Stomach smooth muscle (tissue), 2 donors: ENCODE measurements around the gene SEMA3C.

Experiments
- H3K27ac ChIP-seq: one replicate; pipeline ENCODE4 v1.7.0; 2013; ENCODE audit warnings: mild to moderate bottlenecking, low read length, inconsistent platforms
- H3K27me3 ChIP-seq, 2 donors: one replicate each; pipeline ENCODE4 v1.7.0; 2013; ENCODE audit warnings: low read length in 2 of 2; ENCODE audit not compliant: insufficient read depth in 2 of 2, control insufficient read depth in 1 of 2
- H3K36me3 ChIP-seq, 2 donors: one replicate each; pipeline ENCODE4 v1.7.0; 2013; ENCODE audit warnings: low read length in 2 of 2; ENCODE audit not compliant: control insufficient read depth in 2 of 2, insufficient read depth in 2 of 2
- H3K4me1 ChIP-seq: one replicate; pipeline ENCODE4 v1.7.0; 2013; ENCODE audit warnings: low read length; ENCODE audit not compliant: control insufficient read depth, insufficient read depth
- H3K4me3 ChIP-seq, 2 donors: one replicate each; pipeline ENCODE4 v1.7.0; 2013; ENCODE audit warnings: low read length in 2 of 2
- H3K9ac ChIP-seq, 2 donors: one replicate each; pipeline ENCODE4 v1.7.0; 2013; ENCODE audit warnings: low read length in 2 of 2, mild to moderate bottlenecking in 1 of 2
- H3K9me3 ChIP-seq, 2 donors: one replicate each; pipeline ENCODE4 v1.7.0; 2013; ENCODE audit warnings: low read length in 2 of 2; ENCODE audit not compliant: control insufficient read depth in 2 of 2
- donor health status: healthy.
- donor health status: Pancreatic carcinoma.

The SEMA3C gene

DNA sequence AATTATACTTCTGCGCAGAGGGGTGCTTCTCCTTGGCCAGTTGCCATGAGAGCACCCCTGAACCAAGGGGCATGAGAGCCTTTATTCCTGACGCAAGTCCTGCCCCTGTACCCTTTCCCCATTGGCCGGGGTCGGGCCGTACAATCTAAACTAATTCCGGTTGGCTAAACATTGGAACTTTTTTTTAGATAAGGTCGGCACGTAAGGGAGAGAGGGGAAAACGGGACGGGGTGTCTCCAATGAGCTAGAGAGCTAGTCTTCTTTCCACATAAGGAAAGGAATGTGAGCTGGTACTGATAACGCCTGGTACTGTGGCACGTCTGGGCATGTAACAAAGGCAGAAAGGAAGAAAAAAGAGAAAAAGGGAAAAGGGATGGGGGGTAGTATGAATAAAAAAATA, 183.5 kb downstream of the SEMA3C start:
- Histone ChIP-seq H3K4me1 (no peaks in the 10 kb centered on the region), H3K4me3 (no peak overlapping the region), H3K27me3 (no peaks in the 10 kb centered on the region), H3K9me3 (no peaks in the 10 kb centered on the region), H3K36me3 (no peaks in the 10 kb centered on the region), H3K27ac (no peak overlapping the region), H3K9ac (no peak overlapping the region)

- Histone ChIP-seq H3K4me1 (no peaks in the 10 kb centered on the region), H3K9ac (no peak overlapping the region), H3K36me3 (no peaks in the 10 kb centered on the region), H3K27ac (no peak overlapping the region), H3K9me3 (no peaks in the 10 kb centered on the region), H3K27me3 (no peaks in the 10 kb centered on the region), H3K4me3 (no peak overlapping the region)
Measured at GRCh38 chr7:80734011-80734410, 184.8 kb downstream of the SEMA3C start.

- no peak overlapping the region for H3K9ac ChIP-seq
- H3K27me3 ChIP-seq: no peaks in the 10 kb centered on the region
- H3K36me3 ChIP-seq: no peaks in the 10 kb centered on the region
- no peak overlapping the region for H3K27ac ChIP-seq
- no peaks in the 10 kb centered on the region for H3K9me3 ChIP-seq
- H3K4me1 ChIP-seq: no peaks in the 10 kb centered on the region
- no peak overlapping the region for H3K4me3 ChIP-seq
Measured at GRCh38 chr7:80733333-80733915, 185.4 kb downstream of the SEMA3C start.

GRCh38 chr7:80732630-80733029, 186.2 kb downstream of the SEMA3C start:
- H3K4me3 ChIP-seq: no peak overlapping the region

DNA sequence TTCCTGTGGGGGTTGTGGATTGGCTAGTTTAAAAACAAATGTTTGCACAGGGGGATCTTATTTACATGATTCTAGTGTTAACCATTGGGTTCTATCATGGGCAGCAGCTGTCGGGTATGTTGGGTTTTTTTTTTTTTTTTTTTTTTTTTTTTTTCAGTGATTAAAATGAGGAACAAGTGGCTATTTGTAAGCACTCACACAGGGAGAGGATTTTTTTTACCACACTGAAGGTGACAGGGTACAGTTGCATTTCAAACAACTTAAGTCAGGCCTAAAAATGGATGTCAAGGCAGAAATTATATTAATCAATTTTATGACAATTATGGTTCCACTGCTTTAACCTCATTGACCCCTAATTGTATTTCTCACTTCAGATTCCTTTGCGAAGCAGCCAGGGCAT, 187.6 kb downstream of the SEMA3C start:
- no peak overlapping the region for H3K9ac ChIP-seq
- no peaks in the 10 kb centered on the region for H3K9me3 ChIP-seq
- no peak overlapping the region for H3K27ac ChIP-seq
- H3K4me1 ChIP-seq: no peaks in the 10 kb centered on the region
- H3K4me3 ChIP-seq: no peak overlapping the region
- H3K27me3 ChIP-seq: no peaks in the 10 kb centered on the region
- no peaks in the 10 kb centered on the region for H3K36me3 ChIP-seq

More at GRCh38 chr7:80732630-80733029, 186.2 kb downstream of the SEMA3C start:
- no peaks in the 10 kb centered on the region for H3K4me1 ChIP-seq
- no peaks in the 10 kb centered on the region for H3K27me3 ChIP-seq
- no peaks in the 10 kb centered on the region for H3K9me3 ChIP-seq
- H3K27ac ChIP-seq: no peak overlapping the region
- no peaks in the 10 kb centered on the region for H3K36me3 ChIP-seq
- H3K9ac ChIP-seq: no peak overlapping the region

GRCh38 chr7:80729591-80730320, 189.1 kb downstream of the SEMA3C start:
- Histone ChIP-seq H3K9me3 (no peaks in the 10 kb centered on the region), H3K9ac (no peak overlapping the region), H3K27ac (no peak overlapping the region), H3K36me3 (no peaks in the 10 kb centered on the region), H3K4me1 (peaks cover under 1% of the 10 kb centered on the region), H3K27me3 (no peaks in the 10 kb centered on the region), H3K4me3 (no peak overlapping the region)

DNA sequence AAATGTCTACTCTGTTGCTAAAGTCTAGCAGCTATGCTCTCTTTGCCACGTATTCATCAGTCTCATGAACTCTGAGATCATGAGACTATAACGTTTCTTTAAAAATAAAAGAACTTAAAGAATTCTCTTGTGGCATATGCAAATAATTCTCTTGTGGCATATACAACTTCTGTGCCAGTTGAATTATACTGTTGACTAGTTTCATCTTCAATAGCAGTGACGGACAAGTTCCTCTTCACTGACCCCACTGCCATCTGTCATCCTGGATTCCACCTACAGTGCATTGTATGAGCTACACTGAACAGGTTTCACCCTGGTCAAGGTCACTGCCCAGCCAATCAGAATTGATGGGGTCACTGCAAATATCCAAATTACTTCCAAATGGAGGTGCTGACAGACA, 192.2 kb downstream of the SEMA3C start:
- no peak overlapping the region for H3K27ac ChIP-seq
- no peaks in the 10 kb centered on the region for H3K9me3 ChIP-seq
- H3K4me1 ChIP-seq: peaks cover 14% of the 10 kb centered on the region
- no peak overlapping the region for H3K9ac ChIP-seq
- no peaks in the 10 kb centered on the region for H3K36me3 ChIP-seq
- no peaks in the 10 kb centered on the region for H3K27me3 ChIP-seq
- H3K4me3 ChIP-seq: no peak overlapping the region

- Histone ChIP-seq H3K9ac (no peak overlapping the region), H3K36me3 (no peaks in the 10 kb centered on the region), H3K27ac (no peak overlapping the region), H3K27me3 (no peaks in the 10 kb centered on the region), H3K4me3 (no peak overlapping the region), H3K9me3 (no peaks in the 10 kb centered on the region), H3K4me1 (peaks cover 14% of the 10 kb centered on the region)
Measured at GRCh38 chr7:80725181-80725611, 193.7 kb downstream of the SEMA3C start.

DNA sequence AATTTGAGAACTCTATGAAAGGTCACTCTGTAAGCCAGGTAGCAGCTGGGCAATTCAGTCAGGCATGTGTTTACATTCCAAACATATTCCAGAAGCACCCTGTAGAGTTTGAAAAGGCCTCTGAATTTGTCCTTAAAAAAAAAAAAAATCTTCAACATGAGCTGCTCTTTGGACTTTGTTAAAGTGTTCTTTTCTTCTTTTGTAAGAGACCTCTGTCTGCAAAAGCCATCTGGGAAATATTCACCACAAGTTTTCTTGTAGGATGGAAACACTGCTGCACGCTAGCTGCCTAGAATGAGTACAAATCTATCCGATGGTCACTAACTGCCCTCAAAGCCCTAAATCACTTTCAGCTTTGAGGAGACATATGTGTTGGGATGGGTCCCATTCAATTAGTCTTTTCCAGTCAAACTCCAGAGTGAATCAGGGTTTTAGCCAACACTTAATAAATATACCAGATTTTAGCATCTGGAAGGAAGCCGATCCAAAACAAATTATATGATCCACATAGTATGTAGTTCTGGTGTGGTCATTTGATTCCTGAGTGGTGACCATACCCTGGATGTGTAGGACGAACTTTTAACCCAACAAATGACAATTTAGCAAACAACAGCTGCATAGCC, 194.5 kb downstream of the SEMA3C start:
- no peaks in the 10 kb centered on the region for H3K9me3 ChIP-seq
- H3K36me3 ChIP-seq: no peaks in the 10 kb centered on the region
- no peaks in the 10 kb centered on the region for H3K27me3 ChIP-seq
- no peak overlapping the region for H3K4me3 ChIP-seq
- no peak overlapping the region for H3K9ac ChIP-seq
- peaks cover 14% of the 10 kb centered on the region for H3K4me1 ChIP-seq
- H3K27ac ChIP-seq: peak overlapping the region; percentile 18

DNA sequence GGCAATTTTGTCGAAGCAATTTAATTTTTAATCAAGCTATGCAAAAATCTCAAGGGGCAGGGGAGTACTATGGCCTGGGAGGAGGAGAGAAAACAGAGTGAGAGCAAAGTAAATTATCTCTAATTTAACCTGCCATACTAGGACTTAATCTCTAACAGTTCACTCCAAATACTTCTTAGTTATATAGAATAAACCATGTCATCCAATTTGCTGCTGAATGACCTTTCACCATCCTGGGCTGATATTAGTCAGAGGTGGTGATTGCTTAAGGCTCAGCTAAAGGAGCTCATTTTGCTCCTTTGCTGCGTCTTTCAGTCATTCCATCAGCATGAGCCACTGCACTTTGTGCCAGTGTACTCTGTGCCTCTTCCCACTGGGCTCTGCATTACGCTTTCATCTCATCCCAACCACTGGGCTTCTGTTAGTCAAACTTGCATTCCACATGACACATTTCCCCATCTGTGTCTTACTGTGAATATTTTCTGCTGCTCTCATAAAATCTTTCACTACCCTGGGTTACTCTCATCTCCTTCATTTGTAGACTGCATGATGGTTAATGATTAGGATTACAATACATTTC, 196.1 kb downstream of the SEMA3C start:
- H3K27me3 ChIP-seq: no peaks in the 10 kb centered on the region

More for the DNA sequence above, 196.1 kb downstream of the SEMA3C start:
- H3K27ac ChIP-seq: peak overlapping the region; percentile 18
- peaks cover 14% of the 10 kb centered on the region for H3K4me1 ChIP-seq
- H3K36me3 ChIP-seq: no peaks in the 10 kb centered on the region
- no peaks in the 10 kb centered on the region for H3K9me3 ChIP-seq
- H3K9ac ChIP-seq: peak overlapping the region in 1 of 2 donors; percentile 40
- no peak overlapping the region for H3K4me3 ChIP-seq
